ENCODE results near the gene KAT2B.
"Not testable (repeated sequence)": the region's sequence is repeated elsewhere in the genome, so short reads cannot be mapped to it uniquely, and the experiment has no call there.

The KAT2B gene

DNA sequence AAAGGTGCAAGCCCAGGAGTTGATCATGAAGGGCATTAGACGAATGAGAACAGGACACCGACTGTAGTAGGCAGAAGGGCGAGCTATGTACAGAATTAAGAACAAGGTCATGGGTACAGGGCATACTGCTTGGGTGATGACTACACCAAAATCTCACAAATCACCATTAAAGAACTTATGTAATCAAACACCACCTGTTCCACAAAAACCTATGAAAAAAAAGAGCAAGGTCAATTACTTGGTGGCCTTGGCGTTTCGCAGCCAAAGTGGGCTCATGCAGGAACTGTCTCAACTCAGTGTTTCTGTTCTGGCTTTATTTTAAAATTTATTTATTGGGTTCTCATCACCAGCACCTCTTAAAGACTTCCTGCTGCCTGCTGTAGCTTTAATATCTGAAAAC, 2.1 kb downstream of the KAT2B start:
- no peak for DNase-seq

DNA sequence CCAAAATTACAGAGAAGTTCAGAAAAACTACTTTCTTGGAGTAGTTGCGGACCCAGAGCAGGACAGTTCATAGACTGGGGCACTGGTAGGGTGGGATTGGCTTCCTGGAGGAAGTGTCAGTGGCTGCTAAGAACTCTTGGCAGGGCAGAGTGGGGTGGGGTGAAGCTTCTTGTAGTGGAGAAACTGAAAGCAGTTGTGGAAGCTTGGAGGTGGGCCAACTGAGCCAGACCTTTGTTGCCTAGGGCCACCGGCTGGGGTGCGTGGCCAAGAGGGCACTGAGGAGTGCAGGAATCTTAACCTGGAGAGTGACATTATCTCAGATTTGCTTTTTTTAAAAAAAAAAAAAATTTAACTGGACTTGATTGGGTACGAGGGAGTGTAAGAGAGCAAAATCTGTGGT, 3.1 kb downstream of the KAT2B start:
- DNase-seq: peak in 1 of 2 donors; percentile 35

DNA sequence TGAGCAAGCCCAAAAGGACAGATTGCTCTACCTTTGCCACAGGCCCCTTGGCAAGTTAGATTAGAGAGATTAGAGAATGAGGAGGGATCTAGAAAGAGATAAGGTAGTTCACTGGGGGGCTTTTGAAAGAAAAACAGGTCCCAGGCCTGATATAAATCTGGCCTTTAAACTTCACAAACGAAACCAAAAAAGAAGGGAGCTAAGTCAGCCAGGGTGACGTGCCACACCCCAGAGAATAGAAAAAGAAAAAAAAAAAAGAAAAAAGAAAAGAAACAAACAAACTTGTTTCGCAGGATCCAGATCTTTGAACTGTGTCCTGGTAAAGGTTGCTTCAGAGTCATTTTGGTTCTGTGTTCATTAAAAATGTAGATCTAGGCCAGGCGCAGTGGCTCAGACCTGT, 3.6 kb downstream of the KAT2B start:
- DNase-seq: no peak

DNA sequence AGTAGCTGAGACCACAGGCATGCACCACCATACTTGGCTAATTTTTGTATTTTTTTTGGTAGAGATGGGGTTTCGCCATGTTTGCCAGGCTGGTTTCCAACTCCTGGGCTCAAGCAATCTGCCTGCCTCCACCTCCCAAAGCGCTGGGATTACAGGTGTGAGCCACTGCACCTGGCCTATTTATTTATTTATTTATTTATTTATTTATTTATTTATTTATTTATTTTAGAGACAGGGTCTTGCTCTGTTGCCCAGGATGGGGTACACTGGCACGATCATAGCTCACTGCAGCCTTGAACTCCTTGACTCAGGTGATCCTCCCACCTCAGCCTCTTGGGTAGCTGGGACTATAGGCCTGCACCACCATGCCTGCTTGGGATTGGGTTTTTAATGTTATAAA, 4.9 kb downstream of the KAT2B start:
- DNase-seq: not testable (repeated sequence)

DNA sequence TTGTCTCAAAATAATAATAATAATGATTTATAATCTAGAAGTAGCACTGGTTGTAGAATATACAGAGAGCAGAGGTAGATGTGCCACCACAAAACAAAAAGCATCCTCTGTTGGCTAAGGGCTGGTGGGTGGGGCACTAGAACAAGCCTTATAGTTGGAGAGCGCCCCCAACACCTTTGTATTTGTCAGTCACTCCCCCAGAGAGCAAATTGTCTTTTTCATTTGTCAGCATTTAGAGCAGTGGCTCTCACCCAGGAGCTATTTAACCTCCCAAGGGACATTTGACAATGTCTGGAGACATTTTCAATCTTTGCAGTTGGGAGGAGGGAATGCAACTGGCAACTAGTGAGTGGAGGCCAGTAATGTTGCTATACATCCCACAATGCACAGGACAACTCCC, 6.3 kb downstream of the KAT2B start:
- no peak for DNase-seq

DNA sequence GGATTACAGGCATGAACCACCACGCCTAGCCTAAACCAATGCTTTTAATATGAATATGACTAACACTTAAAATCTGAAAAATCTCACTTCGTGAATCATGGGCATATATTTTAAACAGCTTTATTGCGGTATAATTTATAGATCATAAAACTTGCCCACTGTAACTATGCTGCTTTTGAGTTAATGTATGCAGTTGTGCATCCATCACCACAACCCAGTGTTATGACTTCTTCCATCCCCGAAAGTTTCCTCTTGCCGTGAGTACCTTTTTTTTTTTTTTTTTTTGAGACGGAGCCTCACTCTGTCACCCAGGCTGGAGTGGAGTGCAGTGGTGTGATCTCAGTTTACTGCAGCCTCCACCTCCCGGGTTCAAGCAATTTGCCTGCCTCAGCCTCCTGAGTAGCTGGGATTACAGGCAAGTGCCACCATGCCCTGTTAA, 7.1 kb downstream of the KAT2B start:
- DNase-seq: no peak

DNA sequence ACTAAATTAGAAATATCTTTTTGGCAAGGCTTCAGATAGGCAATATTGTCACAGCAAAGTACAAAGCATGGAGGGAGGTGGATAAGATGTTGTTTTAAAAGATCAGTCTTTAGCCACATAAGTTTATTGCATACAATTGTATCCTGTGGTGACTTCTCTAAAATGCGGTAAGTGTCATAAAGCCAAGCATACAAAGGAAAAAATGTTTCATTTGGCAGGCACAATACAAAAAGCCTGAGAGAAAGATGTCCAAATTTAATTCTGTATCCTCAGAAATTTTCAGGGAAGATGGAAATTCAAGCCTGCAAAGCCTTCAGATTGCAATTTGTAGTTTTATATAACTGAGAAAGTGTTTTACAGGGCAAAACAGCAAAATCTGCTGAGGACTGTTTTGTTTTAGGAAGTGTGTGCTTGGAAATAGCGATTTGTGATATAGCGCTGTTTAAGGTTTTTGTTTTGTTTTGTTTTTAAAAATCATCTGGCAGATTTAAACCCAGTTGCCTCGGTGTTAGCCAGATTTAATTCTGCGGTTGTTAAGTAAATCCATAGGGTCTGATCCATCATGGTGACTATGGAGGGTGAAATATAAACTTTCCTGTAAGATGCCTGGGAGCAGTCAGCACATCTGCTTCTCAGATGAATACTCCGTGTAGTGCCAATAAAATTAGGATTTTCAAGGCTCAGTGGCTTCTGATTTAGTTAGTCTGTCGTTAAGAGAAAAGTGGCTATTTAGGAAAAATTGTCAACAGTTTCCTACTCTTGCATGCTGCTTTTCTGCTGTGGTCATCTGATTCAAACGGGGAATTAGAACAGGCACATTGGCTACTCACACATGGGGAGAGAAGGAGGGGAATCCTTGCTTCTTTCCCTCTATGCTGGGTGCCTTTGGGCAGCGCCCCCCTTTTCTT, 8.0 kb downstream of the KAT2B start:
- no peak for DNase-seq

DNA sequence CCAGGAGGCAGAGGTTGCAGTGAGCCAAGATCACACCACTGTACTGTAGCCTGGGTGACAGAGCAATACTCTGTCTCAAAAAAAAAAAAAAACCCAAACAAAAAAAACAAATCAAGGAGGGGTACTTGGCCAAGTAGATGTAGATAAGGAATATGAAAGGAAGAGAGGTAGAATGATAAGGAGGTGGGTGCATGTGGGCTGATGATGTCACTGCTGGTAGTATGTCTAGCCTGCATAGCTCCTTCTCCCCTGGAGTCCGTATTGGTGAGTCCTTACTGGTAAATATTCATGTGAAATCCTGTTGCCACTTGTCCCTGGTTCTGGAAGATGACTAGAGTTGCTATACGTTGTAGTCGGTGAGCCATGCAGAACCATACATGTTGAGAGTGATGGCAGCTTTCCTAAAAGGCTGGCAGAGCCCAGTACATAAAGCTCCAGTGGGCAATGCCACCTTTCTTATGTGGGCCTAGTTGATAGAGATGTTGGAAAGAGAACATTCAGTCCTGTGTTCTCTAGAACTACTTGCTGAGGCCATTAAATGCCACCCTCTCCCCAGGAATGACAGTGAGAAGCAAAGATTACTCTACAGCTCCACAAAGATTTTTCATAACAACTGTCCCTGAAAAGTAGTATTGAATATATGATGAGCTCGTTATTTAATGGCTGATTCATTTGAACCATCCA, 11.0 kb downstream of the KAT2B start:
- DNase-seq: no peak

DNA sequence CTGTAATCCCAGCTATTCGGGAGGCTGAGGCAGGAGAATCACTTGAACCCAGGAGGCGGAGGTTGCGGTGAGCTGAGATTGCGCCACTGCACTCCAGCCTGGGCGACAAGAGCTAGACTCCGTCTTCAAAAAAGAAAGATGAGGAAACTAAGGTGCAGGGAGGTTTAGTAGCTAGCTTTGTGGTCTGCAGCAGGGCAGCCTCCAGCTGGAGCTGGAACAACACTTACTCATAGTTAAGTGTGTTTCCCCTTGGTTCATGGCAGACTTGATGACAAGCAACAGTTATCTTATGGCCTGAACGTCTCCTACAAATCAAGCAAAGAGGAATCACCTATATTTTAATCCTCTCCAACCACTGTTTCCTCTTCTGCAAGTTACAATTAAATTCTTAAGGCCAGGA, 12.6 kb downstream of the KAT2B start:
- no peak for DNase-seq

DNA sequence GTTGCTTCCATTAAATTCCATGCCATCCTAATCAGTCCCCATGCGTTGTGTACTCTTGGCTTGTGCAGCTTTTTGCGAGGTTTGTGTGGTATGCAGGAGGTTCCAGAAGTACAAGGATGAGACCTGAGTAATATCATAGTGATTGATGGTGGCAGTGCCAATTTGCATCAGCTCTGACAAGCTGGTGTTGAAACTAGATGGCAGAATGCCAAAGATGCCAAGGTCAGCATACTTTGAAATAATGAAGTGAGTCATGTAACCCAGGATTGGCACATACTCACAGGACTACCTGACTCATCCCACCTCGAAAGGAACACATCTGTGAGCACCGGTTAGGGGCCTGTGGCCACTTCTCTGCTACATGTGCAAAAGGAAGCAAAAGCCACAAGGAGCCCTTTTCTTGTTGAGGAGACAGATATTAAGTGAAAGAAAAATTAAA, 14.3 kb downstream of the KAT2B start:
- no peak for DNase-seq

DNA sequence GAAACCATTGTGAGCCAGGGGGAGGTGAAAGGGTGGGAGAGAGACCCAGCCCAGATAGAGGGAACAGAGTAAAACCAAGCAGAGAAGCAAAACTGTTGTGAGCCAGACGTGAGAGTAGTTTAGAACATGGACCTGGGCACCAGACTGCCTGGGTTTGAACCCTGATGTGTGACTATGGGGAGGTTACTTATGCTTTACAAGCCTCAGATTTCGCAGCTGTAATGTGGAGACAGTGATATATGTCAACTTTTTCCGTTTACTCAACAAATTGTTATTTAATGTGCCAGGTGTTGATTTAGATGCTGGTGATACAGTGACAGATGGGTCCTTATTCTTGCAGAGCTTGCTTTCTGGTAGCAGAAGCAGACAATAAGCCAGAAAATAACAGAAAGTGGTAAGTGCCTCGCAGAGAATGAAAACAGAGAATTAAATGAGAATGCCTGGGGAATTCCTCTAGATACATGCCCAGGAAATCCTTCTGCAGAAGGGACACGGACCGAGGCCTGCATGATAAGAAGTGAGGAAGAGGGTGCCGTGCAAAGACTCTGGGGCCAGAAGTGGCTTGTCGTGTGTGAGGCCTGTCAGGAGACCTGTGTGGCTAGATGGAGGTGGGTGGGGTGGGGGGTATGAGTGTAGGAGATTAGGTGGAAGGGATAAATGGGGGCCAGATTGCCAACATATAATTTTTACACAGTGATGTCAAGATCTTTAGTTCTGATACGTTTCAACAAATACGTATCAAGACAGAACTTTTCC, 15.0 kb downstream of the KAT2B start:
- peak in 1 of 2 donors; percentile 31 for DNase-seq

DNA sequence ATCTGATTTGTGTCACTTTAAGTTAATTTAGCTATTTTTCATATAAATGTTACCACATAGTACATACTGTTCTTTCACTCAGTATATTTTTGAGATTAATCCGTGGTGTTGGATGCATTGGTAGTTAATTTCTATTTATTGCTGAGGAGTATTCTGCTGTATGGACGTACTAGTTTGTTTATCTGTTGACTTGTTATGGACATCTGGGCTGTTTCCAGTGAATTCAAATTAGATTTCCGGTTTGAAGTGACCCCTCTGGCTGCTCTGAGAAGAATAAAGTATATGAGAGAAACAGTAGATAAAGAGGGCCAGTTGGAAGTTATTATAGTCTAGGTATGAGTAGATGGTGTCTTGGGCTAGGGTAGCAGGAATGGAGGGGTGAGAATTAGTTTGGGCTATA, 15.6 kb downstream of the KAT2B start:
- no peak for DNase-seq

DNA sequence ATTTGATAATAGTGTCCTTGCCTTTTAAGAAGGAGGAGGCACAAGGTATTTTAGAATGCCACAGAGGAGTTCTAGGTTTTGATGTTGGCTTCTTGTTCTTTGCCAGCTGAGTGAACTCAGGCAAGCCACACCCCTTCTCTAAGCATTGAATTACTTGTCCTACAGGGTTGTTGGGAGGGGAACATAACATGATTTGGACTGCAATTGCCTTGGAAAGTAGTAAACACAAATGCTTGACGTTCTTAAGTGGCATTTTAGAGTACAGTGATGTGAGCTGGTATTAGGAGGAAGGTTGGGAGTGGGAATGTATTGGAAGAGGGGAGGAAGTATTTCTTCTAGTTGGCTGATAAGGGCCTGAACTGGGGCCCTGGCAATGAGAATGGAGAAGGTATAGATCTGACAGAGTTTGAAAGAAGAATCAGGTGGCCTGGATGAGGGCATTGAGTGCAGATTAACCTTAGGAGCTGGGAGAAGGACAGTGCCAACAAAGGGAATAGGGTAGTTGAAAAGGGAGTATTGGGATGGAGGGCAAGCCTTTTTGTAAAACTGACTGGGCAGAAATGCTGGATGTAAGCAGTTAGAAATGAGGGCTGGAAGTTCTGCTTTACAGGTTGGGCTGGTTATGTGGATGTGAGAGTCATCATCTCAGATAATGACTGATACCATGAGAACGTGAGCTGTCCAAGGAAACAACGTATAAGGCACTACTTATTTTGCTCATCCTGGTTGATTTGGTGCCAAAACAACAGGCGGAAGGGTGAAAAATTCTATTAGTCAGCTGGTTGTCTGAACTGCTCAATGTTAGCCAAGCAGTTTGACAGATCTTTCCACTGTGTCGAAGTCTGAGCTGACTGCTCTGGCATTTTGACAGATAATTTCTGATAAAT, 16.7 kb downstream of the KAT2B start:
- DNase-seq: no peak

DNA sequence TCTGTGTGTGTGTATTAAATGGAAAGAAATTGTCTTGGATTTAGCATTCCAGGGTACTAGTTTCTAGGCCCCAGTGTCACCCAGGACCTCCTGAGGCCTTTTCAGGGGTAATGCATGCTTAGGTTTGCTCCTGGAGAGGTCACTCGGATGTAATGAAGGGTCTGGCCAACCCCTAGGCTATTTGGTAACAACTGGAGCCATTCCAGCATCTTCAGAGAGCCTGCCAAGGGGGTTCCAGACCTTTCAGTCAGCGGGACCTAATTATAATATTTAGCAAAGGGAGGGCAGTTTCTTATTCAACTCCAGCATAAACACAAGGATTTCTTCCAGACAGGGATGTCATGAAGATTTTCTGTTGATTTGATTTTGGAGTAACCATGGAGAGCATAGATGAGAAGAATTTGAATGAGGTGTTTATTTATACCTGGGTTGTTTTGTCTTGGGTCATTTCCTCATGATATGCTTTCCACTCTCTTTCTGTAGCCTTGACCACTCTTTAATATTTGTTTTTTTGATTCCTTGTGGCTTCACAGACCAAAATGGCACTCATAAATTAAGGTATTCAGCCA, 17.4 kb downstream of the KAT2B start:
- DNase-seq: no peak

DNA sequence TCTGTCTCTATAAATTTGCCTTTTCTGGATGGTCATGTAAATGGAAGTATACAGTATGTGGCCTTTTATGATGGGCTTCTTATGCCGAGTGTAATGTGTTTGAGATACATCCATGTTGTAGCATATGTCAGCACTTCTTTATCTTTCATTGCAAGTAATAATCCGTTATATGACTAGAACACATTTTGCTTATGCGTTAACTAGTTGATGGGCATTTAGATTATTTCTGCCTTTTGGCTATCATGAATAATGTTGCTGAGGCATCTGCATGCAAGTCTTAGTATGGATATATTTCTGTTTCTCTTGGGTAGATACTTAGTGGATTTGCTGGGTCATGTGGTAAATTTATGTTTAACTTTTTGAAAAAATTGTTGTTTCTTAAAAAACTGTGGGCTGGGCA, 19.7 kb downstream of the KAT2B start:
- no peak for DNase-seq

DNA sequence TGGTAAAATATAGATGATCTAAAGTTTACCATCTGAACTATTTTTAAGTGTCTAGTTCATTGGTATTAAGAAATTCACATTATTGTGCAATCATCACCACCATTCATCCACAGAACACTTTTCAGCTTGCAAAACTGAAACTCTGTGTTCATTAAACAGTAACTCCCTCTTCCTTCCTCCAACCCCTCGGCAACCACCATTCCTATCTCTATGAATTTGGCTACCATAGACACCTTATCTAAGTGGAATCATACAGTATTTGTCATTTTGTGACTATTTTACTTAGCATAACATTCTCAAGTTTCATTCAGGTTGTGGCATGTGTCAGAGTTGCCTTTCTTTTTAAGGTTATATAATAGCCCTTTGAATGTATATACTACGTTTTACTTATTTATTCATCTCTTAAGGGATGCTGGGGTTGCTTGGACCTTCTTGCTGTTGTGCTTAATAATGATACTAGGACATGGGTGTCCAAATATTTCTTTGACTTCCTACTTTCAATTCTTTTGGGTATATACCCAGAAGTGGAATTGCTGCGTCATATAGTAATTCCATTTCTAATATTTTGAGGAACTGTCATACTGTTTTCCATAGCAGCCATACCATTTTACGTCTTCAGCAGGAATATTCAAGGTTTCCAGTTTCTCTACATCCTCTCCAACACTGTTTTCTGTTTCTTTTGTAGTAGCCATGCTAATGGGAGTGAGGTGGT, 20.9 kb downstream of the KAT2B start:
- DNase-seq: no peak

DNA sequence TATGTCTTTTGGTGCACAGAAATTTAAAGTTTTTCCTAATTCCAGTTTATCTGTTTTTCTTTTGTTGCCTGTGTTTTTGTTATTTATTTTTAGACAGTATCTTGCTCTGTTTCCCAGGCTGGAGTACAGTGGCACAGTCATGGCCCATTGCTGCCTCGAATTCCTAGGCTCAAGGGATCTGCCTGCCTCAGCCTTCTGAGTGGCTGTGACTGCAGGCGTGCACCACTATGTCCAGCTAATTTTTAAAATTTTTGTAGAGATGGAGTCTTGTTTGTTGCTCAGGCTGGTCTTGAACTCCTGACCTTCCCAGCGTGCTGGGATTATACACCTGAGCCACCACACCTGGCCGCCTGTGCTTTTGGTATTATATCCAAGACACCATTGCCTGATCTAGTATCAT, 22.8 kb downstream of the KAT2B start:
- no peak for DNase-seq

DNA sequence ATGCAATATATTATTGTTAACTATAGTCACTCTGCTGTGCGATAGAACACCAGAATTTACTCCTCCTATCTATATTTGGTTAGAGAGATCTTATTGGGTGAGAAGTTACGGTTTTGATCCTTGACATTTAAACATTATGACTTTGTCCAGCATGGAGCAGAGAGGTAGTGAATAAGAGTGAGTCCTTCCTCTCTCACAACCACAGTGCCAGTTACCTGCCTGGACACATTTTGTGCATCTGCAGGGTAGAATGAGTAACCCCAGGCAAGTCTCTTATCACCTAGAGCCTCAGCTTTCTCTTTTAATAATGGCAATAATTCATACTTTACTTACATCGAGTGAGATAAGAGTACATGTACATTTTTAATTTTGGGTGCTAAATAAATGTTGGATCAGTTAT, 24.1 kb downstream of the KAT2B start:
- DNase-seq: no peak

DNA sequence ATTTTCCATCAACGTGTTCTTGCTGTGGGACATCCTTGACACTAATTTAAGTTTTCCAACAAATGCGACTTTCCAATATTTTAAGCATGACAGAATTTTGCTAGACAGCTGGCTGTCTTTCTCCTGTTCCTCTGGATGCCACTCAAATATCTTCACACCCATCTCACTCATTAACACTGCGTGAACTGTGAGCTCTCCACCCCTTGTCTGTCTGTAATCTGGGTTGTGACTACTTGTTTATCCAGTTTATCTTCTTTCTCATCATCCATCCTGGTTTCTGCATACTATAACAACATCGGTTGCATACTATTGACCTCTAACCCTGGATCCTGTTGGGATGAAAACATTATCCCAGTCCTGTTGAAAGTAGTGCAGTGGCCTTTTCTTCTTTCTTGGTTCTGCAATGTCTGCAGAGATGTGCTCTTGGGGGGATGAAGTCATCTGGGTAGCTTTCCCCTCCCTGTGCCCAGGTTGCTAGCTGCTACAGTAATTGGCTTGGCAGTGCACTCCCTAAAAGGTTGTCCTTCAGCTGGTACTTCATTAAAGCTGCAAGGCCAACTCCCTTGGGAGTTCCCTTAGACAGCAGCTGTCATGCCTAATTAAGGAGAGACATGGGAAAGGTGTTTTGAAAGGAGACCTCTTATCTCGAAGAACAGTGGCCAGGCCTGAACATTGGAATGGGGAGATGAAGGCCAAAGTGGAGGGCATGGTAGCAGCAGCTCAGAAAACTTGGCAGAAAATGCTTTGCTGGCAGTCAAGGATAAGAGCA, 24.7 kb downstream of the KAT2B start:
- DNase-seq: no peak

DNA sequence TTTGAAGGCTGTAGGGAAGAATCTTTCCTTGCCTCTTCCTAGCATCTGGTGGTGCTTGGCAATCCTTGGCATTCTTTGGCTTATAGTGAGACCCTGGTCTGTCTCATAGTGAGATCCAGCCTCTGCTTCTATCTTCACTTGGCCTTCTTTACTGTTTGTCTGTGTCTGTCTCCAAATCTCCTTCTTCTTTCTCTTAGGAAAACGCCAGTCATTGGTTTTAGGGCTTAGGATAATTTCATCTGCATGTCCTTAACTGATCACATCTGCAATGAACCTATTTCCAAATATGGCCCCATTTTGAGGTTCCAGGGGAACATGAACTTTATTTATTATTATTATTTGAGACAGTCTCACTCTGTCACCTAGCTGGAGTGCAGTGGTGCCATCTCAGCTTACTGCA, 25.8 kb downstream of the KAT2B start:
- DNase-seq: no peak

Data from hippocampal formation (tissue), 2 donors.